IMR-90 (cell line): ENCODE data around the gene SYN1. TPM values are rescaled to one million over a fixed set of nuclear protein-coding genes. Genes with fewer than 3 reads are reported as not detected.

ENCODE experiments used
- ATAC-seq: fragments of 200-7000 bp; cut with Tn5 transposase; 2 replicates; pipeline ENCODE4 v1.9.1; 2020; ENCODE audit warnings: low read depth, mild to moderate bottlenecking, moderate library complexity
- BruUV-seq: library from RNA; stranded (reverse); fragments of 400-500 nt; replicated peaks from 2 replicates; lab custom pipeline; 2021; lab: Mats Ljungman, UMichigan
- CTCF ChIA-PET: fragments of 300-600 bp; formaldehyde crosslinking; extraction: SDS; loops from one replicate; lab custom pipeline; 2021; ENCODE audit warnings: antibody characterized with exemption; lab: Yijun Ruan, JAX
- POLR2A ChIA-PET: fragments of 300-600 bp; sonication (Branson Sonifier 250); formaldehyde crosslinking; loops from one replicate; lab custom pipeline; 2022; ENCODE audit warnings: antibody characterized with exemption; ENCODE audit not compliant: unreplicated experiment; lab: Charles Lee
- DNase-seq: peaks from one replicate; pipeline ENCODE4 v3.0.0; 2013
- H2AFZ ChIP-seq: replicated peaks from 2 replicates; pipeline ENCODE3; 2013; ENCODE audit warnings: low read length, mild to moderate bottlenecking; ENCODE audit not compliant: poor library complexity
- H2AK5ac ChIP-seq: 2 replicates; pipeline ENCODE4 v1.6.1; 2013; ENCODE audit warnings: low read depth, low read length, inconsistent platforms
- H2AK9ac ChIP-seq: replicated peaks from 2 replicates; pipeline ENCODE3; 2013; ENCODE audit warnings: mild to moderate bottlenecking, low read depth, low read length, moderate library complexity; ENCODE audit not compliant: poor library complexity
- H2BK120ac ChIP-seq: 2 replicates; pipeline ENCODE4 v1.6.1; 2013; ENCODE audit warnings: low read depth, low read length, inconsistent platforms
- H2BK15ac ChIP-seq: 3 replicates; pipeline ENCODE4 v1.6.1; 2013; ENCODE audit warnings: low read depth, low read length, inconsistent platforms
- H2BK20ac ChIP-seq: 2 replicates; pipeline ENCODE4 v1.6.1; 2013; ENCODE audit warnings: low read depth, mild to moderate bottlenecking, inconsistent platforms, low read length, moderate library complexity
- H2BK5ac ChIP-seq: 2 replicates; pipeline ENCODE4 v1.6.1; 2013; ENCODE audit warnings: mild to moderate bottlenecking, low read depth, low read length, inconsistent platforms; ENCODE audit not compliant: poor library complexity, severe bottlenecking
- H3K14ac ChIP-seq: replicated peaks from 2 replicates; pipeline ENCODE4 v1.6.1; 2013; ENCODE audit warnings: low read depth, low read length, inconsistent platforms
- H3K18ac ChIP-seq: 2 replicates; pipeline ENCODE4 v1.6.1; 2013; ENCODE audit warnings: low read depth, low read length, control low read depth
- H3K23ac ChIP-seq: 2 replicates; pipeline ENCODE4 v1.6.1; 2013; ENCODE audit warnings: low read depth, low read length, inconsistent platforms
- H3K27ac ChIP-seq: 2 replicates; pipeline ENCODE4 v1.5.1; 2013; ENCODE audit warnings: mild to moderate bottlenecking, control low read depth, low read length; ENCODE audit not compliant: insufficient read depth
- H3K27me3 ChIP-seq: 2 replicates; pipeline ENCODE4 v1.6.1; 2013; ENCODE audit warnings: low read length; ENCODE audit not compliant: control insufficient read depth, insufficient read depth
- H3K36me3 ChIP-seq: 2 replicates; pipeline ENCODE4 v1.6.1; 2013; ENCODE audit warnings: low read length, mixed read lengths; ENCODE audit not compliant: control insufficient read depth, insufficient read depth
- H3K4ac ChIP-seq: 2 replicates; pipeline ENCODE4 v1.6.1; 2013; ENCODE audit warnings: low read depth, low read length, inconsistent platforms
- H3K4me1 ChIP-seq: 2 replicates; pipeline ENCODE4 v1.6.1; 2013; ENCODE audit warnings: low read length, mixed read lengths; ENCODE audit not compliant: control insufficient read depth, insufficient read depth
- H3K4me2 ChIP-seq: 2 replicates; pipeline ENCODE4 v1.6.1; 2013; ENCODE audit warnings: low read depth, mild to moderate bottlenecking, control low read depth, low read length, moderate library complexity
- H3K4me3 ChIP-seq: 2 replicates; pipeline ENCODE4 v1.5.1; 2013; ENCODE audit warnings: low read depth, mild to moderate bottlenecking, control low read depth, low read length, moderate library complexity; ENCODE audit not compliant: insufficient read depth
- H3K56ac ChIP-seq: 2 replicates; pipeline ENCODE4 v1.6.1; 2013; ENCODE audit warnings: low read length, inconsistent platforms; ENCODE audit not compliant: insufficient read depth; ENCODE audit errors: extremely low read depth
- H3K79me1 ChIP-seq, 2 experiments: 2 replicates each; pipeline ENCODE4 v1.6.1; 2013; ENCODE audit warnings: low read length in 2 of 2, inconsistent platforms in 1 of 2, low read depth in 1 of 2
- H3K9ac ChIP-seq: 2 replicates; pipeline ENCODE4 v1.6.1; 2013; ENCODE audit warnings: low read depth, low read length, control low read depth
- H3K9me1 ChIP-seq: 2 replicates; pipeline ENCODE4 v1.6.1; 2013; ENCODE audit warnings: low read length, inconsistent platforms; ENCODE audit not compliant: insufficient read depth
- H3K9me3 ChIP-seq: 2 replicates; pipeline ENCODE4 v1.6.1; 2013; ENCODE audit warnings: low read length; ENCODE audit not compliant: control insufficient read depth, insufficient read depth
- H4K20me1 ChIP-seq: 2 replicates; pipeline ENCODE4 v1.6.1; 2013; ENCODE audit warnings: low read length, inconsistent platforms; ENCODE audit not compliant: insufficient read depth
- H4K5ac ChIP-seq: 2 replicates; pipeline ENCODE4 v1.6.1; 2013; ENCODE audit warnings: mild to moderate bottlenecking, low read depth, low read length, control low read depth
- H4K8ac ChIP-seq, 2 experiments: 2 replicates each; pipeline ENCODE4 v1.6.1; 2013; ENCODE audit warnings: low read depth in 2 of 2, low read length in 2 of 2, control low read depth in 1 of 2, inconsistent platforms in 1 of 2
- H4K91ac ChIP-seq: 2 replicates; pipeline ENCODE4 v1.6.1; 2013; ENCODE audit warnings: low read depth, low read length, inconsistent platforms; ENCODE audit not compliant: insufficient read depth
- CHD1 ChIP-seq: IDR thresholded peaks from 2 replicates; pipeline ENCODE4 v1.6.1; 2012; ENCODE audit warnings: low read depth, low read length, improper control_type of control experiment
- FOS ChIP-seq: fragments of 150-350 bp; IDR thresholded peaks from 2 replicates; pipeline ENCODE4 v1.6.1; 2016; ENCODE audit warnings: low read depth, low read length
- WGBS, 2 experiments: methylation state at CpG; one replicate each; pipeline versions ENCODE4 v1.1.5 to v1.1.7; 2013; ENCODE audit warnings: missing lambda C conversion rate in 2 of 2; ENCODE audit not compliant: insufficient read length in 1 of 2; ENCODE audit errors: extremely low coverage in 2 of 2; 5-methylcytosine and 5-hydroxymethylcytosine counted together
- dilution Hi-C: fragments of 300-500 bp; cut with HindIII; formaldehyde crosslinking; loops from one replicate; pipeline ENCODE4 v1.14.3; 2018; ENCODE audit warnings: low sequenced_read_pairs; ENCODE audit not compliant: unreplicated experiment
- in situ Hi-C: fragments of 300-500 bp; cut with MboI; formaldehyde crosslinking; loops from 3 replicates; pipeline ENCODE4 v1.14.3; 2019; ENCODE audit warnings: low sequenced_read_pairs, inconsistent platforms, mixed read lengths
- intact Hi-C: fragments of 100-400 bp; cut with micrococcal nuclease; formaldehyde crosslinking; loops from 2 replicates; pipeline ENCODE4 v1.10.0; 2022
- polyA plus RNA-seq, 3 experiments: library from polyadenylated mRNA; depleted of rRNA; stranded (reverse); fragments of >200 nt; gene quantifications; 2 replicates each; pipeline ENCODE4 v1.2.3, GENCODE V29; 2012; ENCODE audit warnings: low replicate concordance in 1 of 3
- total RNA-seq: library from RNA; depleted of rRNA; stranded (reverse); fragments of >200 nt; gene quantifications from 2 replicates; pipeline ENCODE4 v1.2.3, GENCODE V29; 2012

SYN1 gene
- total and polyA plus RNA-seq, 2 of the 4 experiments (the other 2 are of a cell fraction): under 0.01 to 0.56 TPM

DNA sequence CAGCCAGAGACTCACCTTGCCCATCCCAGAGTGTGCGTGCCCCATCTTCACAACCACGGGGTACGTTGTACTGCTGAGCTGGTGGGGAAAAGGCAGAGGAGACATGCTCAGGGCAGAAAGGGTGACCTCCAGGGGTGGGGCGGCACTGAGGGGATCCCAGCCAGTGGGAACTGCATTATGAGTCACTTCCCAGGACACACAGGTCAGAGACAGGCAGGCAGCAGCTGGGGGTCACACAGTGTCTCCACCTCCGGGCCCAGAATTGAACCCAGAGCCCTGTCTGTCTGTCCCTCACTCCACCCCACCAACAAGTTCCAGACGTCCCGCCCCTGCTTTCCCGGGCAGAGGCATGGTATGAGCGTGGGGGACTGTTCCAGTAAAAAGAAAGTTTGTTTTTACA, 42.2 kb downstream of the SYN1 start:
- POLR2A ChIA-PET: no interaction called here

More for the DNA sequence above, 42.2 kb downstream of the SYN1 start:
- TF ChIP-seq FOS (peak; percentile 54; the same call in 1 of the 2 replicates), CHD1 (no peak)
- Histone ChIP-seq H2BK20ac (peak overlapping the region; percentile 51; the same call in 1 of the 2 replicates), H2AFZ (peak overlapping the region; percentile 15), H3K56ac (no peak overlapping the region), H2BK15ac (no peak overlapping the region), H4K5ac (no peak overlapping the region), H3K18ac (peak overlapping the region; percentile 6; the same call in 1 of the 2 replicates), H3K4ac (peak overlapping the region; percentile 42), H3K9me1 (peaks cover 16% of the 10 kb centered on the region), H3K4me2 (peak overlapping the region; percentile 17; the same call in 1 of the 2 replicates), H2BK120ac (peak overlapping the region; percentile 80), H4K20me1 (no peaks in the 10 kb centered on the region), H3K23ac (0 out of 2 replicates have a peak overlapping the region, but pooled peaks have one; percentile 7), H3K4me1 (peaks cover 34% of the 10 kb centered on the region), H2BK5ac (peak overlapping the region; percentile 5), H4K8ac (no peak overlapping the region), H3K14ac (no peak overlapping the region), H3K36me3 (no peaks in the 10 kb centered on the region), H3K9ac (no peak overlapping the region), H3K9me3 (no peaks in the 10 kb centered on the region; the same call in 1 of the 2 replicates), H2AK5ac (no peak overlapping the region; the same call in 1 of the 2 replicates), H3K4me3 (no peak overlapping the region), H2AK9ac (no peak overlapping the region), H3K27ac (0 out of 2 replicates have a peak overlapping the region, but pooled peaks have one; percentile 2), H3K79me1 (peaks cover 3 to 5% of the 10 kb centered on the region in 2 experiments; a peak in 1 of 4 replicates), H4K91ac (peak overlapping the region; percentile 17; the same call in 1 of the 2 replicates), H3K27me3 (no peaks in the 10 kb centered on the region)
- intact Hi-C loops (no loop called here), in situ Hi-C loops (no loop called here), dilution Hi-C loops (no loop called here)
- ATAC-seq: 0 out of 2 replicates have a peak, but pooled peaks have one; percentile 1
- DNase-seq: no peak
- WGBS, 2 experiments: no CpG with 5 or more reads among the region's 9 CpGs
- no TSS peak for BruUV-seq
- CTCF ChIA-PET: no interaction called here
